ENCODE data around the gene TOR2A. TPM values are rescaled to one million over a fixed set of nuclear protein-coding genes. Genes with fewer than 3 reads are reported as not detected.
A peak's percentile ranks its signal among the peaks of the same experiment; 100 is the strongest.

Gene TOR2A
- total RNA-seq, 1 donor from 2014 or later = 17.3 TPM

- Mint-ChIP-seq H3K4me3 (peak overlapping the region; percentile 80), H3K27ac (peak overlapping the region; percentile 77), H3K27me3 (ENCODE audit: low read depth) (peaks cover under 1% of the 10 kb centered on the region), H3K9me3 (no peaks in the 10 kb centered on the region), H3K36me3 (no peaks in the 10 kb centered on the region), H3K4me1 (peaks cover 39% of the 10 kb centered on the region)
- DNase-seq (ENCODE audit: low spot score in 2 of 2, unreplicated experiment in 2 of 2) = no peak
- TF ChIP-seq CTCF (IDR thresholded peaks at IDR 0.05; ENCODE audit: unreplicated experiment) = no peak
Measured at GRCh38 chr9:127770583-127770904, 35.5 kb upstream of the TOR2A start.

GRCh38 chr9:127769929-127770582, 35.0 kb upstream of the TOR2A start:
- Mint-ChIP-seq H3K4me3 (peak overlapping the region; percentile 80), H3K36me3 (no peaks in the 10 kb centered on the region), H3K4me1 (peaks cover 39% of the 10 kb centered on the region), H3K9me3 (no peaks in the 10 kb centered on the region), H3K27me3 (ENCODE audit: low read depth) (peaks cover 2% of the 10 kb centered on the region), H3K27ac (peak overlapping the region; percentile 77)
- no peak for TF ChIP-seq CTCF (IDR thresholded peaks at IDR 0.05; ENCODE audit: unreplicated experiment)
- DNase-seq (ENCODE audit: low spot score in 2 of 2, unreplicated experiment in 2 of 2) = no peak

GRCh38 chr9:127769101-127769500, 34.0 kb upstream of the TOR2A start:
- no peak for DNase-seq (ENCODE audit: low spot score in 2 of 2, unreplicated experiment in 2 of 2)
- Mint-ChIP-seq H3K36me3 (no peaks in the 10 kb centered on the region), H3K9me3 (no peaks in the 10 kb centered on the region), H3K27ac (peak overlapping the region; percentile 99), H3K4me1 (peaks cover 39% of the 10 kb centered on the region), H3K4me3 (no peak overlapping the region), H3K27me3 (ENCODE audit: low read depth) (peaks cover 4% of the 10 kb centered on the region)
- TF ChIP-seq CTCF (IDR thresholded peaks at IDR 0.05; ENCODE audit: unreplicated experiment) = no peak

- no peak for TF ChIP-seq CTCF (IDR thresholded peaks at IDR 0.05; ENCODE audit: unreplicated experiment)
- H3K4me3 Mint-ChIP-seq = no peak overlapping the region
Measured at GRCh38 chr9:127768698-127769097, 33.6 kb upstream of the TOR2A start.

GRCh38 chr9:127767909-127768331, 32.8 kb upstream of the TOR2A start:
- Mint-ChIP-seq H3K9me3 (no peaks in the 10 kb centered on the region), H3K27me3 (ENCODE audit: low read depth) (peaks cover 15% of the 10 kb centered on the region), H3K4me1 (peaks cover 39% of the 10 kb centered on the region), H3K4me3 (no peak overlapping the region), H3K27ac (peak overlapping the region; percentile 99), H3K36me3 (no peaks in the 10 kb centered on the region)
- DNase-seq (ENCODE audit: low spot score in 2 of 2, unreplicated experiment in 2 of 2) = peak; percentile 57 to 72
- TF ChIP-seq CTCF (IDR thresholded peaks at IDR 0.05; ENCODE audit: unreplicated experiment) = no peak

More at GRCh38 chr9:127768698-127769097, 33.6 kb upstream of the TOR2A start:
- Mint-ChIP-seq H3K36me3 (no peaks in the 10 kb centered on the region), H3K9me3 (no peaks in the 10 kb centered on the region), H3K4me1 (peaks cover 39% of the 10 kb centered on the region), H3K27me3 (ENCODE audit: low read depth) (peaks cover 8% of the 10 kb centered on the region), H3K27ac (peak overlapping the region; percentile 99)
- DNase-seq (ENCODE audit: low spot score in 2 of 2, unreplicated experiment in 2 of 2) = no peak

All from mesothelial cell of epicardium (in vitro differentiated cells).